GM18505 (cell line): ENCODE data around the gene RIMBP2.

Source experiments
- ATAC-seq: cut with Tn5 transposase; IDR thresholded peaks from one replicate; pipeline ENCODE4 v1.9.1; 2021; ENCODE audit not compliant: unreplicated experiment
- POLR2A ChIP-seq: IDR thresholded peaks from 4 replicates; pipeline ENCODE4 v1.6.1; 2011; ENCODE audit warnings: borderline replicate concordance; ENCODE audit not compliant: insufficient read depth, insufficient read length; ENCODE audit errors: extremely low read depth

Gene RIMBP2

GRCh38 chr12:130462558-130463274 lies 253.4 kb downstream of the RIMBP2 start:
- no peak for TF ChIP-seq POLR2A
- no peak for ATAC-seq

GRCh38 chr12:130461839-130462557 lies 254.1 kb downstream of the RIMBP2 start:
- no peak for ATAC-seq
- TF ChIP-seq POLR2A: no peak

GRCh38 chr12:130461447-130461815 lies 254.7 kb downstream of the RIMBP2 start:
- no peak for ATAC-seq
- no peak for TF ChIP-seq POLR2A

- no peak for TF ChIP-seq POLR2A
- ATAC-seq: no peak
Observed at GRCh38 chr12:130460611-130461446, 255.3 kb downstream of the RIMBP2 start.

- no peak for ATAC-seq
- TF ChIP-seq POLR2A: no peak
Observed at GRCh38 chr12:130459916-130460315, 256.2 kb downstream of the RIMBP2 start.

- no peak for TF ChIP-seq POLR2A
- no peak for ATAC-seq
Observed at GRCh38 chr12:130458341-130458740, 257.8 kb downstream of the RIMBP2 start.

- no peak for ATAC-seq
- TF ChIP-seq POLR2A: no peak
Observed at GRCh38 chr12:130457215-130457614, 258.9 kb downstream of the RIMBP2 start.

- no peak for TF ChIP-seq POLR2A
- no peak for ATAC-seq
Observed at GRCh38 chr12:130456375-130457199, 259.5 kb downstream of the RIMBP2 start.

- TF ChIP-seq POLR2A: no peak
- no peak for ATAC-seq
Observed at GRCh38 chr12:130455161-130455560, 260.9 kb downstream of the RIMBP2 start.

- ATAC-seq: no peak
- TF ChIP-seq POLR2A: no peak
Observed at GRCh38 chr12:130454296-130454695, 261.8 kb downstream of the RIMBP2 start.

GRCh38 chr12:130452546-130452945 lies 263.6 kb downstream of the RIMBP2 start:
- ATAC-seq: no peak
- TF ChIP-seq POLR2A: no peak

- no peak for TF ChIP-seq POLR2A
- no peak for ATAC-seq
Observed at GRCh38 chr12:130451001-130451930, 264.8 kb downstream of the RIMBP2 start.
